ENCODE results near the gene ARFGEF2. TPM values are rescaled to one million over a fixed set of nuclear protein-coding genes. Genes with fewer than 3 reads are reported as not detected.

The ARFGEF2 gene
- total and polyA plus RNA-seq, 2 of the 8 experiments (the other 6 are each of a cell fraction or from before 2014, with no cell fraction given) = 8.1 to 21.8 TPM

DNA sequence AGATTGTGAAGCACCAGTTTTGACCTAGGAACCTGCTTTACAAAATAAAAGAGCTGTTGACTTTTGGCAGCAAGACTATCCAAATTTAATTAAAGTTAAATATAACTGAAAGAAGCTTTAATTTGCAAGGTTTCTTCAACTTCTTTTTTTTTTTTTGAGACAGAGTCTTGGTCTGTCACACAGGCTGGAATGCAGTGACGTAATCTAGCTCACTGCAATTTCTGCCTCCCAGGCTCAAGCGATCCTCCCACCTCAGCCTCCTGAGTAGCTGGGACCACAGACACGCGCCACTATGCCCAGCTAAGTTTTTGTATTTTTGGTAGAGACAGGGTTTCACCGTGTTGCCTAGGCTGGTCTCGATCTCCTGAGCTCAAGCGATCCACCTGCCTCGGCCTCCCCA is 110.9 kb downstream of the ARFGEF2 start (continued):
- TF ChIP-seq, protein P1, sequence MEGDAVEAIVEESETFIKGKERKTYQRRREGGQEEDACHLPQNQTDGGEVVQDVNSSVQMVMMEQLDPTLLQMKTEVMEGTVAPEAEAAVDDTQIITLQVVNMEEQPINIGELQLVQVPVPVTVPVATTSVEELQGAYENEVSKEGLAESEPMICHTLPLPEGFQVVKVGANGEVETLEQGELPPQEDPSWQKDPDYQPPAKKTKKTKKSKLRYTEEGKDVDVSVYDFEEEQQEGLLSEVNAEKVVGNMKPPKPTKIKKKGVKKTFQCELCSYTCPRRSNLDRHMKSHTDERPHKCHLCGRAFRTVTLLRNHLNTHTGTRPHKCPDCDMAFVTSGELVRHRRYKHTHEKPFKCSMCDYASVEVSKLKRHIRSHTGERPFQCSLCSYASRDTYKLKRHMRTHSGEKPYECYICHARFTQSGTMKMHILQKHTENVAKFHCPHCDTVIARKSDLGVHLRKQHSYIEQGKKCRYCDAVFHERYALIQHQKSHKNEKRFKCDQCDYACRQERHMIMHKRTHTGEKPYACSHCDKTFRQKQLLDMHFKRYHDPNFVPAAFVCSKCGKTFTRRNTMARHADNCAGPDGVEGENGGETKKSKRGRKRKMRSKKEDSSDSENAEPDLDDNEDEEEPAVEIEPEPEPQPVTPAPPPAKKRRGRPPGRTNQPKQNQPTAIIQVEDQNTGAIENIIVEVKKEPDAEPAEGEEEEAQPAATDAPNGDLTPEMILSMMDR (IDR thresholded peaks at IDR 0.05; ENCODE audit: control extremely low read depth in 1 of 3, insufficient read depth in 1 of 3, low read depth in 1 of 3, low read length in 3 of 3) = no peak
- TF ChIP-seq CHD1 (IDR thresholded peaks at IDR 0.05; ENCODE audit: low read depth, low read length) = no peak
- no peak for TF ChIP-seq HDAC6 (IDR thresholded peaks at IDR 0.05; ENCODE audit: low read depth, low read length)
- no peak for TF ChIP-seq SIX5 (IDR thresholded peaks at IDR 0.05; ENCODE audit: low read depth, low read length)
- no peak for TF ChIP-seq POLR2AphosphoS5 (IDR thresholded peaks at IDR 0.05; ENCODE audit: low read depth, low read length)
- no peak for TF ChIP-seq FOSL1 (IDR thresholded peaks at IDR 0.05; ENCODE audit: insufficient read depth, low read depth, low read length)
- no peak for TF ChIP-seq RBBP5 (IDR thresholded peaks at IDR 0.05; ENCODE audit: borderline replicate concordance, low read depth, low read length)
- TF ChIP-seq KDM4A (IDR thresholded peaks at IDR 0.05; ENCODE audit: low read depth, low read length, severe bottlenecking) = no peak
- TF ChIP-seq RFX5 (IDR thresholded peaks at IDR 0.05; ENCODE audit: borderline replicate concordance, low read depth, low read length) = no peak
- TF ChIP-seq NANOG (IDR thresholded peaks at IDR 0.05; ENCODE audit: insufficient read depth, low read depth, low read length, poor library complexity, severe bottlenecking) = no peak
- TF ChIP-seq BACH1 (IDR thresholded peaks at IDR 0.05; ENCODE audit: low read length) = no peak

Data from H1 (cell line).